SU-DHL-6 (cell line): ENCODE measurements around the gene CDK5RAP2.

ENCODE experiments used
- CTCF ChIP-seq: fragments of 200-600 bp; sonication (generic); IDR thresholded peaks from one replicate; pipeline ENCODE4 v1.5.1; 2017; ENCODE audit warnings: antibody characterized with exemption, mild to moderate bottlenecking, low read length, moderate library complexity; ENCODE audit not compliant: insufficient read depth, poor library complexity, severe bottlenecking
- EZH2phosphoT487 ChIP-seq: fragments of 200-600 bp; sonication (generic), shearing (Covaris generic); conservative IDR thresholded peaks from 2 replicates; pipeline ENCODE4 v1.6.1; 2018; ENCODE audit warnings: mild to moderate bottlenecking, antibody characterized with exemption, low read length, moderate library complexity, mixed read lengths

GRCh38 chr9:120378680-120379079 is 201.3 kb downstream of the CDK5RAP2 start:
- TF ChIP-seq CTCF = no peak
- TF ChIP-seq EZH2phosphoT487 = no peak
